Activated CD8-positive, alpha-beta memory T cell treated with anti-CD3 and anti-CD28 coated beads, Interleukin-2, amount 50 U/mL, for 24 hours (primary cell): ENCODE data around the gene TNK2.

Experiments
- DNase-seq: peaks from one replicate; pipeline ENCODE4 v3.0.0-alpha.2; 2020; ENCODE audit errors: extremely low read depth

The TNK2 gene

DNA sequence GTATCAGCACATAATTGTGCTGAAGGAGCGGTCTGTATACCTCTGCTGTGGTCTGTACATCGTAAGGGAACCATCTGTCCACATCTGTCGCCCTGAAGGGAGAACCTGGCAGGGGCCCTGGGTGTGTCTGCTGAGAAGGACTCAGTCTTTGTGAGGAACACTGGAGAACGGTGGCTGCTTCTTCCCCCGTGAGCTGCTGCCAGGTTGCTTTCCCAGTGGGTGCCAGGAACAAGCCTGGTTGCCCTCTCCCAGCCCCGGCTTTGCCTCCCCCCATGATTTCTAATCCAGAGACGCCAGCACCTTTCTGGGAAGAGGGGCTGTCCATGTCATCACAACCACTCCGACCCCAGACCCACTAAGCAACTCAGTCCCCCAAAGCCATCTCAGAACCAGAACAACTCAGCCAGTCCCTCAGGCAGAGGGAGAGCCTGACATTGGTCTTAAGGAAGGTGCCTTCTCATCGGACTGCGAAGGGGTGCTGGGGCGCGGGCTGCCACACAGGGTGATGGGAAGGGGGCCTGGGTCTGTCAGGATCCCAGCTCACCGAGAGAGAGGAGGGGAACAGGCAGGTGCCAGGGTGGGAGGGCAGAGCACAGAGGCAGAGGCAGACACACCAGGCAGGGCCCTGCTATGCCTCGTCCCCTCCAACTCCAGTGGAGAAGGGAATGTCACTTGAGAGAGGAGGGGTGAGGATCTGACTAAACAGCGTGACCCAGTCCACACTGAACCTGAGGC, 8.5 kb downstream of the TNK2 start:
- DNase-seq: no peak

DNA sequence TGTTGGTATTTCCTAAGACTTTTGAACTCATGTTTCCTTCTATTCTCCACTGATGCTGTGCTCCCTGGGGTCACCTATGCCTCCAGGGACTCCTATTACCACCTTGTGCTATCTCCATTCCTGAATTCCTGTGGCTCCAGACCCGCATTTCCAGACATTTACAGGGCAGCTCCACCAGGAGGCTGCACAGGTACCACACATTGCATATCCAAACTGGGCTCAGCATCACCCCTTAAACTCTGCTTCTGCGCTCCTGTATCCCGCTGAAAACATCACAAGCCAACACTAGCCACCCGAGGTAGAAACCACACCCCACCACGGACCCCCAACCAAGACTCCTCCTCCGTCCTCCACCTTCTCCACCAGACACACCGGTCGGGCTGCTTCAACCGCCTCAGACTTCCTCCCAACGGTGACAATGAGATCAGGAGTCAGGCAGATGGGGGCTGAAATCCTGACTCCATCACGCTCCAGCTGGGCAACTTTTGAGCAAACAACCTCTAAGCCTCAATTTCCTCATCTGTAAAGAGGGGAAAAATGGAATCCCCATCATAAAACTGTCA, 10.4 kb downstream of the TNK2 start:
- no peak for DNase-seq

GRCh38 chr3:195897081-195897852, 11.1 kb downstream of the TNK2 start:
- DNase-seq: no peak

GRCh38 chr3:195896361-195897080, 11.8 kb downstream of the TNK2 start:
- DNase-seq: no peak

GRCh38 chr3:195895861-195896360, 12.4 kb downstream of the TNK2 start:
- DNase-seq: no peak

- no peak for DNase-seq
These were observed 13.1 kb downstream of the TNK2 start for GRCh38 chr3:195895078-195895860.

DNA sequence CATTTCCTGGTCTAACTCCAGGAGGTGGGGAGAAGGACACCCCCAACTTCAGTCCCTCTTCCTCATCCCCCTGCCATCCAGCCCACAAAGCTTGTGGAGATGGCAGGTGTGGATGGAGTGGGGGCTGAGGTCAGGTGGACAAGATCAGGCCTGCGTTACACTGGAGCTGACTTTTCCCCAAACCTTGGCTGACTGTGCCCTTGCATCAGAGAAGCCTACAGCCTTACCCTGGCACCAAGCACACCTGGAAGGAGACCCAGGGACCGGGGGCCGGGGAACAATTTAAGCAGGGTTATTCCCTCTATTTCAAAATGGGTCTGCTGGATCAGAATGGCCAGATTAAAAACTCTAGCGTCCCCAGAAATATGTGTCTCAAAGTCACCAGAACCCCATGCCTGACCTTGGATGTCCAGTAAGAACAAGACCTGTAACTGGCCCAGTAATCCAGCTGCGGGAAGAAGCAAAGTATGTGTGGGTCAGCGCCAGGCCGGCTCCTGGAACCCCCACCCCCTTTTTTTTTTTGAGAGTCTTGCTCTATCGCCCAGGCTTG, 14.4 kb downstream of the TNK2 start:
- DNase-seq: no peak

GRCh38 chr3:195893516-195893915, 14.8 kb downstream of the TNK2 start:
- DNase-seq: no peak

DNA sequence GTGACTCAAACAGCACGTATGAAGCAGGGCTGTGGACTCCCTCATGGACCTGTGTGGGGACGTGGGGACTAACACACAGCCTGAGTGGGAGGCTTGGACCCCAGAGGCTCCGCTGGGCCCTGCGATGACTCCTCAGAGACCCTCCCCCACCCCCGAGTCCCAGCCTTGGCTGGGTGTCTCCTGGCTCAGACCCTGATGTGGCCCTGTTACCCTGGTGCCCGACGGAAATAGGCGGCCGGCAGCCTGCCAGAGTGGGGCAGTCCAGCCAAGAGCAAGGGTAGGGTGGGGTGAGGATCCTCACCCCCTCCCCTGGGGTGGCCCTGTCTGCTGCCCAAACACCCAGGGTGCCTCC, 15.3 kb downstream of the TNK2 start:
- DNase-seq: no peak

- DNase-seq: no peak
These were observed 16.0 kb downstream of the TNK2 start for GRCh38 chr3:195892105-195893043.

DNA sequence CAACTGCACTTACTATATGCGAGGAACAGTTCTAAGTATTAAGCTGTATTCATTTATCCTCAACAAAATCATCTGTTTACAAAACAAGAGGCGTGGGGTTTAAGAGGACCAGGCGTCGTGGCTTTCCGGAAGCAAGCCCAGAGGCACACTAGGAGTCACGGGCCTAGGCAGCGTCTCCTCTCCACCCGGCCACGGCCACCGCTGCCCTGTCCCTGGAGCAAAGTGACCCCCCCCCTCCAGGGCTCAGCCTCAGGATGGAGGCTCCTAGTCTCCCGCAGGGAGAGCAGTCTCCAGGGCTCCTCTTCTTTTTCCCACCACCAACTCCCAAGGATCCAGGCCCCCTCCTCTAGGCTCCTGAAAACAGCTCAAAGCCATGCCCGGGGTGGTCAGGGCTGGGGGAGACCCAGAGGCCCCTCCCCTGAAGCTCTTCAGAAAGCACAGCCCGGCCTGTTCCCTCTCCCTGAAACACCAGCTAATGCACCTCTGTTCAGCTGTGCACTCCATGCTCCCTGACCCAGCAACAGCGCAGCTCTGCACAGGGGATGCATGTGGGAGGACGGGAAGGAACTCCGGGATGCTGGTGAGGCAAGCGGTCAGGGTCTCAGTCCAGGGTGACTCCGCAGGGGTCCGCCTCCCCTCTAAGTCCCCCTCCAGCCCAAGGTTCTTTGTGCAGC, 16.8 kb downstream of the TNK2 start:
- no peak for DNase-seq

GRCh38 chr3:195889870-195890295, 18.5 kb downstream of the TNK2 start:
- no peak for DNase-seq

DNA sequence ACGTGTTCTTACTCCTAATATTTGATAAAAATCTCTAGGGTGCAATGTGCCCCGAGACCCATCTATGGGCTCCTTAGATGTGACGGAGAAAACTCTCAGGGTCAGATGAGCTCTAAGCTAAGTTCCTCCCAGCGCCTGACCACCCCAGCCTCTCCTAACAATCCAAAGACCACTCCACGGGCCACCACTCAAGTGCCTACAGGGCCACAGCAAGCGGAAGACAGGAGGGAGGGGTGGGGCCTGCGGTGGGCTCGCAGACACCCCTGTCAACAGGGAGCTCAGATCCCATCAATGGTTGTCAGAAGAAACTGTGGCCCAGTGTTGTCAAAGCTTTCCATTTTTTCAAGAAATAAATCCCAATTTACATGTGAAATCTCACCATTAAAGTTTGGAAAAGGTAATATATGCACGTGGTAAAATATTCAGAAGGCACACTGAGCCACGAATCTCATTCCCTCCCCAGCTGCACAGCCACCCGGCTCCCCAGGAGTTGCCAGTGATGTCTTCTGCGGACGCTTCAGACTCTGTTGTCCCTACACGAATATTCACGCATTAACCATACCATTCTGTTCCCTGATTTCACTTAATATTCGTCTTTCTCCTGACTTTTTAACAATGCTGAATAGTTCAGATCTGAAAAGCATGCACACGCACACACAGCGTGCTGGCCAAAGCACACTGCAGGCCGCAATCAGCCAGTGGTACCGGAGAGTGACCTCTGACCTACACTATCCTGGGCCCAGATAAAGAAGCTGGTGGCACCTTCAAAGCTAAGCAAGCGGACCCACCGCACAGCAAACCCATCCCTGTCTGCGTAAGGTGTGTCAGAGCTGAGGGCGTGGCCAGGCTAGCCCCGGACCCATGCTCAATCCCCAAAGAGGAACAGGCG, 19.1 kb downstream of the TNK2 start:
- DNase-seq: no peak

- DNase-seq: no peak
These were observed 20.0 kb downstream of the TNK2 start for GRCh38 chr3:195888311-195888761.

GRCh38 chr3:195887670-195888069, 20.7 kb downstream of the TNK2 start:
- DNase-seq: no peak

GRCh38 chr3:195886181-195887141, 21.9 kb downstream of the TNK2 start:
- DNase-seq: no peak
